ENCODE results near the gene NUDT15. TPM values are rescaled to one million over a fixed set of nuclear protein-coding genes. Genes with fewer than 3 reads are reported as not detected.

The NUDT15 gene
- total and polyA plus RNA-seq, 2 of the 8 experiments (the other 6 are each of a cell fraction or from before 2014, with no cell fraction given) = 37.8 to 65.9 TPM

DNA sequence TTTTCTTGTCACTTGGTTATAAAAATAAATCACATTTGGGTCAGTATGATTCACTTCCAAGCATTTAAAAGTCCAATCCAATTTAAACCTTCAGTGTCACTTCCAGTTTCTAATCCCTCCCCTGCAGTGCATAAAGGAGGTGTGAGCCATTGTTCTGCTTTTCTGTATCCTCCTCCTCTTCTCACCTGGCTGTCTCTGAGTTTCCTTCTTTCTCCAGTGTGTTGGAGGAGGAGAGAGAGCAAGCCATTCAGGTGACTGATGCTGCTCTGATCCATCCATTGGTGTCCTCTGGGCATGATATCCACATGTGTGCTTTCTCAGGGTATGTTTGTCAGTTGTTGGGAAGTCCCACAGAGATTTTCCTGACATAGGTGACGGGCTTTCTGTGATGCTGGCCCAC lies 1.2 kb downstream of the NUDT15 start:
- CTCF ChIA-PET (ENCODE audit: partially characterized antibody) = interaction anchor here (1.3 to 3.9 kb wide), 11 partner anchors 10 to 294 kb away, joined by 3 to 50 read pairs (median 6); partner anchors contain the start of genes MED4 and SUCLA2
- TF ChIP-seq RBBP5 (IDR thresholded peaks at IDR 0.05; ENCODE audit: borderline replicate concordance, low read depth, low read length) = no peak
- TF ChIP-seq GTF2F1 (IDR thresholded peaks at IDR 0.05; ENCODE audit: borderline replicate concordance, low read depth, low read length) = no peak
- TF ChIP-seq SP1 (IDR thresholded peaks at IDR 0.05; ENCODE audit: low read depth, low read length) = no peak
- no peak for TF ChIP-seq BACH1 (IDR thresholded peaks at IDR 0.05; ENCODE audit: low read length)
- no peak for TF ChIP-seq MAFK (IDR thresholded peaks at IDR 0.05; ENCODE audit: low read depth, low read length)
- TF ChIP-seq YY1 (IDR thresholded peaks at IDR 0.05; ENCODE audit: low read depth, low read length) = no peak
- no peak for TF ChIP-seq CBX5 (IDR thresholded peaks at IDR 0.05; ENCODE audit: low read depth, low read length)
- TF ChIP-seq BCL11A (IDR thresholded peaks at IDR 0.05; ENCODE audit: low read depth in 2 of 2, low read length in 2 of 2) = no peak
- TF ChIP-seq KDM1A (IDR thresholded peaks at IDR 0.05; ENCODE audit: borderline replicate concordance, low read length) = no peak
- TF ChIP-seq MAX (IDR thresholded peaks at IDR 0.05) = no peak; the same call in 1 of the 2 replicates
- no peak for TF ChIP-seq POU5F1 (IDR thresholded peaks at IDR 0.05; ENCODE audit: low read depth, low read length)
- TF ChIP-seq POLR2A (IDR thresholded peaks at IDR 0.05; ENCODE audit: control extremely low read depth in 1 of 2, low read depth in 2 of 2, low read length in 2 of 2) = no peak
- no peak for TF ChIP-seq TAF7 (optimal IDR thresholded peaks at IDR 0.05; ENCODE audit: borderline replicate concordance, low read depth, low read length)
- TF ChIP-seq SP2 (IDR thresholded peaks at IDR 0.05; ENCODE audit: low read length) = no peak

More for the DNA sequence above, 1.2 kb downstream of the NUDT15 start:
- peaks cover 7 to 12% (median 10%) of the 10 kb centered on the region in 4 experiments; a peak in 5 of 8 replicates for H3K36me3 ChIP-seq (ENCODE audit: control insufficient read depth in 2 of 4, insufficient read depth in 4 of 4, low read length in 3 of 4)
- FAIRE-seq (no peak), DNase-seq (ENCODE audit: low read depth in 1 of 2, low spot score in 2 of 2) (no peak)
- no peak overlapping the region for H3K27ac ChIP-seq (ENCODE audit: low read depth, low read length)
- H3K23ac ChIP-seq (ENCODE audit: insufficient read length) = no peak overlapping the region
- no peak overlapping the region for H4K91ac ChIP-seq (replicated peaks; ENCODE audit: insufficient read length, low read length)
- H4K5ac ChIP-seq (ENCODE audit: insufficient read length, low read depth, low read length) = no peak overlapping the region
- peak overlapping the region in 2 of 4 experiments; percentile 69 to 72; a peak in 2 of 8 replicates for H3K4me3 ChIP-seq (ENCODE audit: extremely low read depth in 1 of 4, insufficient read depth in 2 of 4, low read depth in 3 of 4, low read length in 4 of 4)
- H3K18ac ChIP-seq (ENCODE audit: extremely low read depth, low read length) = no peak overlapping the region
- peak overlapping the region; percentile 81 for H3K14ac ChIP-seq (ENCODE audit: insufficient read length)
- H2BK20ac ChIP-seq (ENCODE audit: low read length) = no peak overlapping the region
- peak overlapping the region; percentile 96 for H2AK5ac ChIP-seq (ENCODE audit: low read depth, low read length)
- no peak overlapping the region for H2BK5ac ChIP-seq (ENCODE audit: low read depth, low read length)
- H4K8ac ChIP-seq (ENCODE audit: extremely low read depth, insufficient read depth, low read length) = no peak overlapping the region
- WGBS, 2 experiments (ENCODE audit: extremely low coverage in 1 of 2, insufficient coverage in 1 of 2, insufficient read length in 1 of 2, insufficient replicate concordance in 2 of 2, low coverage in 1 of 2, low lambda C conversion rate in 2 of 2, missing lambda C conversion rate in 1 of 2) = 100% methylated on average over 1 of the region's 1 CpG; no CpG with 5 or more reads in 1 of the 2 experiments
- peaks cover 6% of the 10 kb centered on the region for H3K23me2 ChIP-seq (ENCODE audit: low read depth, low read length)
- H3K56ac ChIP-seq (replicated peaks; ENCODE audit: insufficient read length, low read depth, low read length) = peak overlapping the region; percentile 5
- no peak overlapping the region for H3K9ac ChIP-seq (replicated peaks in 1 of 4; ENCODE audit: extremely low read depth in 1 of 4, low read depth in 3 of 4, low read length in 3 of 4)
- no peak overlapping the region for H3K4ac ChIP-seq (replicated peaks; ENCODE audit: insufficient read length, low read depth, low read length)
- POLR2A ChIA-PET (ENCODE audit: partially characterized antibody) = interaction anchor here (0.8 to 5.1 kb wide), 9 partner anchors 11 to 229 kb away, joined by 3 to 48 read pairs (median 7); partner anchors contain the start of gene SUCLA2
- peak overlapping the region; percentile 35; the same call in 1 of the 2 replicates for H2BK12ac ChIP-seq (ENCODE audit: low read depth, low read length)
- H2AFZ ChIP-seq (ENCODE audit: low read length) = no peak overlapping the region
- no peaks in the 10 kb centered on the region for H3K27me3 ChIP-seq (replicated peaks in 1 of 4; ENCODE audit: control insufficient read depth in 3 of 4, extremely low read depth in 1 of 4, insufficient read depth in 3 of 4, low read length in 3 of 4)
- H3K4me2 ChIP-seq (ENCODE audit: insufficient read depth in 1 of 2, low read depth in 2 of 2, low read length in 2 of 2) = peak overlapping the region; percentile 73 to 77
- no peak overlapping the region for H2BK15ac ChIP-seq (ENCODE audit: low read length)
- 0 out of 2 replicates have a peak, but pooled peaks cover 2% of the 10 kb centered on the region for H3K79me1 ChIP-seq (ENCODE audit: low read depth, low read length)
- H3K79me2 ChIP-seq (ENCODE audit: control insufficient read depth in 1 of 2, insufficient read depth in 2 of 2, low read length in 2 of 2) = peaks cover 0 to 19% of the 10 kb centered on the region in 2 experiments; a peak in 3 of 4 replicates
- H3K9me3 ChIP-seq (ENCODE audit: insufficient read depth in 2 of 2, low read depth in 1 of 2, low read length in 1 of 2) = peaks cover 0 to 3% of the 10 kb centered on the region in 2 experiments; a peak in 1 of 4 replicates
- H4K20me1 ChIP-seq (replicated peaks in 1 of 2; ENCODE audit: control insufficient read depth in 1 of 2, insufficient read depth in 2 of 2, low read length in 2 of 2) = peaks cover 0 to 3% of the 10 kb centered on the region in 2 experiments
- no peak overlapping the region for H2BK120ac ChIP-seq (replicated peaks; ENCODE audit: low read depth, low read length)
- peaks cover 0 to 4% (median 2%) of the 10 kb centered on the region in 4 experiments; a peak in 3 of 7 replicates for H3K4me1 ChIP-seq (replicated peaks in 1 of 4; ENCODE audit: control insufficient read depth in 3 of 4, insufficient read depth in 4 of 4, low read length in 3 of 4)
